A673 (cell line): ENCODE measurements around the gene SLC24A4.

Experiments used
- CTCF ChIP-seq: fragments of 300-800, 200-600 bp; sonication (generic); conservative IDR thresholded peaks from 2 replicates; pipeline ENCODE4 v1.5.1; 2017; ENCODE audit warnings: low read depth, mild to moderate bottlenecking, antibody characterized with exemption, low read length, moderate library complexity, mixed read lengths
- EZH2 ChIP-seq: fragments of 200-600 bp; sonication (generic); IDR thresholded peaks from 2 replicates; pipeline ENCODE4 v1.6.1; 2017; ENCODE audit warnings: borderline replicate concordance, low read depth, mild to moderate bottlenecking, mixed read lengths, antibody characterized with exemption, low read length; ENCODE audit not compliant: poor library complexity, severe bottlenecking

GRCh38 chr14:92409043-92409442, 86.1 kb downstream of the SLC24A4 start:
- TF ChIP-seq CTCF (no peak), EZH2 (no peak)
